ENCODE measurements around the gene LGI1.

LGI1 gene
- total RNA-seq: 0 to 0.31 reads per million in 2 donors

GRCh38 chr10:93757801-93758507 is at the start of gene LGI1:
TSS of gene LGI1 (plus strand) at chr10:93757936. CDS start at chr10:93758145, 209 bp downstream.
- no peak for DNase-seq

GRCh38 chr10:93710333-93710909 is 47.3 kb upstream of the LGI1 start:
- no peak for DNase-seq

DNA sequence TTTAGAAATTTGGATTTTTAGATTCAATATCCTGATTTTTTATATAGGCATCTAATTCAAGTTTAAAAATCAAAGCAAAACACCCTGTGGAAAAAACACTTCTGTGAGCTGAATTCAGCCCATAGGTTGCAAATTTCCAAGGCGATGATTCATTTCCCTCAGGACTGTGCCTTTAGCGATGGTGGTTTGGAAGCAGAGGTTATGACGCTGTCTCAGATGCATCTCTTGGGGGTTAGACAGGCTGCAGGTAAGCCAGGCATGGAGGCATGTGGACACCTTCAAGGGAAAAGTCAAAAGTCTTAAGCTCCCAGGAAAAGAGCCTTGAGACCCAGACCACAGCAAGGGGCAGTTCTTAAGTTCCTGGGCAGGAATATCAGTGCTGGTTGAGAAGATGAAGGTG is 45.8 kb upstream of the LGI1 start:
- no peak for DNase-seq

- no peak for DNase-seq
Measured at GRCh38 chr10:93712593-93712992, 45.1 kb upstream of the LGI1 start.

DNA sequence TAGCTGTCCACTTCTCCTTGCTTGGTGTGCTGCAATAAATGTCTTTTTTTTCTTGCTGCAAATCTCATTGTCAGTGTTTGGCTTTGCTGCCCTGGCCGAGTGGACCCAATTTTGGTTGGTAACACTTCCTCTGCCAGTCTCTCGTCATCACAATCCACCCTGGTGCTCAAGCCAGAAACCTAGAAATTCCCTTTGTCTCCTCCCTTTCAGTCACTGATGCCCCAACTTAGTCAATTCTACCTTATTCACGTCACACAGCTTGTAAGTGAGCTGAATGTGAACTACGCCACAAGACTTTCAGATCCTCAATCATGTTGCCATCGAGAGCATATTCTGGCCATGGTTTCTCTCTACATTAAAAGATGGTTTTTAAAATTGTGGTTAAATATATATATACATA is 42.4 kb upstream of the LGI1 start:
- DNase-seq: no peak

DNA sequence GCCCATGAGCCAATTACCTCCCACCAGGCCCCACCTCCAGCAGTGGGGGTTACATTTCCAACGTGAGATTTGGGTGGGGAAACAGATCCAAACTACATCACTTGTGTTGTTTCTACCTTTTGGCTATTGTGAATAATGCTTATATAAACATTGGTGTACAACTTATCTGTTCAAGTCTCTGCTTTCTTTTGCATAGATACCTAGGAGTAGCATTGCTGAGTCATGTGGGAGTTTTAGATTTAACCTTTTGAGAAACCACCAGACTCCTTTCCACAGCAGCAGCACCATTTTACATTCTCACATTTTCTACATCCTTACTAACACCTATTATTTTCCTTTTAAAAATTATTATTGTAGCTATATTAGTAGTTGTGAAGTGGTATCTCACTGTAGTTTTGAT is 41.0 kb upstream of the LGI1 start:
- DNase-seq: no peak

- no peak for DNase-seq
Measured at GRCh38 chr10:93718937-93719725, 38.6 kb upstream of the LGI1 start.

DNA sequence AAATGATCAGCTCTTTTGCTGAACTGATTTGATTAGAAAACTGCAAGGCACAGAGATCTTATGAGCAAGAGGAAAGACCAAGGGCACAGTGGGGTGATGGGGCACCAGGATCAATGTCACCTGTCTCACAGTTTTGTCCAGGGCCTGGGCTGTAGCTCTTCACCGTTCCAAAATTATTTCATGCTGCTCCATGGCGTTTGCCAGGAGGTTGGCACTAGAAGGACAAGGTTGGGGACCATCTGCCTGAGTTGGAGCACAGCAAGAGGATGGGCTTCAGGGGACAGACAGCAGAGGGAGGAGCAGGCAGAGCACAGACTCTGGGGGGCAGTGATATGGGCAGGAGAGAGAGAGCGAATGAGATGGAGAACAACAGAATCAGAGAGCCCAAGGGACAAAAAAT is 37.8 kb upstream of the LGI1 start:
- DNase-seq: no peak

DNA sequence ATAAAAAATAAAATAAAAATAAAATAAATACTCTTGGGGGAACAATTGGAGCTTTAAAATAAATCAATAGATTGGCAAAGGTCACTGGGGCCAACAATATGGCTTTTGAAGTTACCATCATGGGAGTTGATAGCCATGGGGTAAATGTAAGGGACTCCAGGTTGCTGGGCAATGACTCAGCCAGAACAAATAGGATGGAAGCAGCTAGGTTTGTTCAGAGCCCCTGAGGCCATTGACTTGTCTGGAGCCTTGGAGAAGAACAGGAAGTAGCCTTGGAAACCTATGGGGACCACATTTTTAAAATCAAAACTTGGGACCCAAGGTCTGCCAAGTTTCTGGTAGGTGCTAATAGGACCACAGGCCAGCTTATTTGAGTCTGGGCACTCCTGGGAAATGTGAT is 35.2 kb upstream of the LGI1 start:
- no peak for DNase-seq

DNA sequence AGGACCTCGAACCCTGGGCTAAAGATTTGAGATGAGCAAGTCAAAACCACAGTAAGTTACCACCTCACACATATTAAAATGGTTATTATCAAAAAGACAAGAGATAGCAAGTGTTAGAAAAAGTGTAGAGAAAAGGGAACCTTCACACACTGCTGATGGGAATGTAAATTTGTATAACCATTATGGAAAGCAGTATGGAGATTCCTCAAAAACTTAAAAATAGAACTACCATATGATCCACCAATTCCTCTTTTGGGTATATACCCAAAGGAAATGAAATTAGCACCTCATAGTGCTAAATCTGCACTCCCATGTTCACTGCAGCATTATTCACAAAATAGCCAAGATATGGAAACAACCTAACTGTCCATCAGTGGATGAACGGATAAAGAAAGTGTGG is 34.6 kb upstream of the LGI1 start:
- no peak for DNase-seq

- no peak for DNase-seq
Measured at GRCh38 chr10:93726024-93726423, 31.7 kb upstream of the LGI1 start.

GRCh38 chr10:93741367-93741766 is 16.4 kb upstream of the LGI1 start:
- no peak for DNase-seq

DNA sequence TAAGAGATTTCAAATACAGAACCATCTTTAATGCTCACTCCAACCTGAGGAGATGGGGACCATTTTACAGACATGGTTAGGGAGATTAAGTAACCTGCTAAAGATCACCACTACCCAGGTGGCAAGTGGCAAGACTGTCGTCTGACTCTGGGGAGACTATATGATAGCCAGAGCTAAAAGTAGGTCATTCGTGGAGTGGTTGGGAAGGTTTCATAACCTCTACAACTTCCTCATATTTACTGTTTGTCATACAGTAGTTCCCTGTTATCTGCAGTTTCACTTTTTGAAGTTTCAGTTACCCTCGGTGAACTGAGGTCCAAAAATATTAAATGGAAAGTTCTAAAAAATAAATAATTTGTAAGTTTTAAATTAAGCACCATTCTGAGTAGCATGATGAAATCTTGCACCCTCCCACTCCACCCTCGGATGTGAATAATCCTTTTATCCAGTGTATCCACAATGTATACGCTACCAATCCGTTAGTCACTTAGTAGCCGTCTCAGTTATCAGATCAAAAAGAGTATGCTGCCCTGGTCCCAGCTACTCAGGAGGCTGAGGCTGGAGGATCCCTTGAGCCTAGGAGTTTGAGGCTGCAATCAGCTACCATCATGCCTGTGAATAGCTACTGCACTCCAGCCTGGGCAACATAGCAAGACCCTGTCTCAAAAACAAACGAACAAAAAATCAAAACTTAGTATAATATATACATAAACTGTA is 14.9 kb upstream of the LGI1 start:
- DNase-seq: no peak

- no peak for DNase-seq
Measured at GRCh38 chr10:93745408-93746065, 12.2 kb upstream of the LGI1 start.

DNA sequence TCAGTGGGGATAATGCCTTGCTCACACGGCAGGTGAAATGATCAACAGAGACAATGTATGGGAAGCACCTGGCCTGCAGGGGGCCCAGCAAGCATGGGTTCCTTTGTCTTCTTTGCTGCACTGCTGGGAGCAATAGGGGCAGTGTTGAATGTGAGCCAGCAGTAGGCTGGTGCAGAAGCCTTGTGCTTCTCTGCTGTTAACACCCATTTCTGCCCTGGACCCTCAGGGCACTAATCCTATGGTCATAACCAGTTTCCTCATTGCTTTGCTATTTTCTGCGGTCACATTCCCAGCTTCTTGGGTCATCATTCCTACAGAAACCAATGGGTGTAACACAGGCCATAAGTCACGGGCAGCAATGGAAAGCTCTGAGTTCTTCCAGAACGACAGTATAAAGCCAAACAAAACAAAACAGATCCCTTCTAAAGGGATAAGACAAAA is 10.9 kb upstream of the LGI1 start:
- DNase-seq: peak in 1 of 5 experiments; percentile 10

DNA sequence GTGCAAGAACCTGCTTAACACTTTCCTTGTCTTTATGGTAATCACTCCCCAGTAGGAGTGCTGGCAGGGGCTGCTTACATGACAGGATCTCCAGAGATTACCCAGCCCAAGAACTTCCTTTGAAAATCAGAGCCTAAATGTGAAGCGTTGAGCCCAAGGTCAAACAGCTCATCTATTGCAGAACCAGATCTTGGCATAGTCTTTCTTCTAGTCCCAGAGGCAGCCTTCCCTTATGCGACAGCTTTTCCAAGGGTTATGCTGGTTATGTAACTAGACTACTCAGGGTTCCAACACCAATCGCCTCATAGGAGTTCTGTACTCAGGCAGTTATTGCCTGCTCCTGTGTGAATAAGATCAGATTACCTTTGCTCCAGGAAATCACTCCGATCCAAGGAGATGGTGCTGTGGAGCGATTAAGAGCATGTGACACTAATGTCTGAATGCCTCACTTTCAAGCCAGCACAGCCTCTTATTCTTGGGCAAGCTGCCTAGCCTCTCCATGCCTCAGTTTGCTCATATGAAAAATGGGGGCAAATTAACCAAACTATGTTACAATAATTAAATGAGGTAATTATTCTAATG is 8.4 kb upstream of the LGI1 start:
- DNase-seq: no peak

DNA sequence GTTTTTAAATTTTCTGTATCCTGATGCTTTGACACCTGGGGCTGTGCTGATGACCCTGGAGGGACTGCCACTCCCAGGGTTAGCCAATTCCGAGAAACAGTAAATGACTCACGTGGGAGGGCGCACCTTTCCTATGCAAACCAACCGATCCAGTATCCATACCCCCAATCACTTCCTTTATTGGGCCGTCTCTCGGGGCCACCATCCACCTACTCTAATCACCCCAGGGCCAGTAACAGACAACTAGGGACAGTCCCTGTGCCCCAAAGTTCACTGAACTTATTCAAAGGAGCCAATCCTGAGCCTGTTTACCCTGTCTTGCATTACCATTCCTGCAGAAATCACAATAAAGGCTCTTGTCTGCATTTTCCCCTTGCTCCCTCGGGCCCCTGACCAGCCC is 6.6 kb upstream of the LGI1 start:
- no peak for DNase-seq

- DNase-seq: peak in 1 of 5 experiments; percentile 2
Measured at GRCh38 chr10:93751832-93752231, 5.9 kb upstream of the LGI1 start.

GRCh38 chr10:93752761-93753160 is 5.0 kb upstream of the LGI1 start:
- no peak for DNase-seq

GRCh38 chr10:93753621-93754250 is 4.0 kb upstream of the LGI1 start:
- no peak for DNase-seq

DNA sequence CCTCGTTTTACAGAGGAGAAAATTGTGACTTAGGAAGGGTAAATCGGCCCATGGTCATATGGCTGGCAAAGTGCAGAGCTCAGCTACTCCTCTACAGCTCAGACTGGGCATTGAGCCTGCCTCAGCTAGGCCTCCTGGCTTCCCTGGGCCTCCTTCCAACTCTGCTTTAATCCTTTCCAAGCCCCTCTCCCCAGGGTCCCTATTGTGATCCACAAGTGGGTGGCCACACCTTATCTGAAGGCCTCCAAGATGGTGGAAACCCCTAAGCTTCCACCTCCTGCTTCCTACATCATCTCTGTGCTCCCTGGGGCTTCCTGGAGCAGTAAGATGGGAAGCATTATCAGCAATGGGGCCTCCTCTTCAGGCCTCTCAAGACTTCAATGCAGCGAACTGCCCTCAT is 3.0 kb upstream of the LGI1 start:
- DNase-seq: no peak
